ENCODE measurements around the gene KCNK5.

GRCh38 chr6:39240155-39240757 is 11.0 kb upstream of the KCNK5 start:
- TF ChIP-seq, protein P1, sequence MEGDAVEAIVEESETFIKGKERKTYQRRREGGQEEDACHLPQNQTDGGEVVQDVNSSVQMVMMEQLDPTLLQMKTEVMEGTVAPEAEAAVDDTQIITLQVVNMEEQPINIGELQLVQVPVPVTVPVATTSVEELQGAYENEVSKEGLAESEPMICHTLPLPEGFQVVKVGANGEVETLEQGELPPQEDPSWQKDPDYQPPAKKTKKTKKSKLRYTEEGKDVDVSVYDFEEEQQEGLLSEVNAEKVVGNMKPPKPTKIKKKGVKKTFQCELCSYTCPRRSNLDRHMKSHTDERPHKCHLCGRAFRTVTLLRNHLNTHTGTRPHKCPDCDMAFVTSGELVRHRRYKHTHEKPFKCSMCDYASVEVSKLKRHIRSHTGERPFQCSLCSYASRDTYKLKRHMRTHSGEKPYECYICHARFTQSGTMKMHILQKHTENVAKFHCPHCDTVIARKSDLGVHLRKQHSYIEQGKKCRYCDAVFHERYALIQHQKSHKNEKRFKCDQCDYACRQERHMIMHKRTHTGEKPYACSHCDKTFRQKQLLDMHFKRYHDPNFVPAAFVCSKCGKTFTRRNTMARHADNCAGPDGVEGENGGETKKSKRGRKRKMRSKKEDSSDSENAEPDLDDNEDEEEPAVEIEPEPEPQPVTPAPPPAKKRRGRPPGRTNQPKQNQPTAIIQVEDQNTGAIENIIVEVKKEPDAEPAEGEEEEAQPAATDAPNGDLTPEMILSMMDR (IDR thresholded peaks at IDR 0.05; ENCODE audit: borderline replicate concordance, extremely low read depth, low read length, poor library complexity, severe bottlenecking): no peak
- TF ChIP-seq EZH2 (IDR thresholded peaks at IDR 0.05; ENCODE audit: borderline replicate concordance, low read depth, low read length, severe bottlenecking): no peak
